ENCODE data around the gene MAPK8.

MAPK8 gene

DNA sequence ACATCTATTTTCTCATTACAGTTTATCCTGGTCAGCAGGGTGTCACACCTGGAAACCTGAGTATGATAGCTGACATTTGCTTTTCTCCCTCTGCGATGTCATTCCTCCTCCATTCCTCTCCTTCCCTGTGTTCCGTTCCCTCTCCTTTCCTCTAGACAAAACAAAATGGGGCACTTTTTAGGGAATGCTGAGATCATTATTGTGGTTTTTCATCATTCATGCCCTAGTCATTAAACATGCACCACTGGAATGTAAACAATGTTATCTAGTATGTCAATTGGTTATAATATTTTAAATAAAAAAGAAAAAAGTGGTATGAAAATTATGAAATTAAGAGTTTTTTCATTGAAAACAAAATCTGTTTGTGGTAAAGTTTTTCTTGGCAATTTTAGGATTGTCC lies 132.6 kb downstream of the MAPK8 start:
- TF ChIP-seq, protein P1, sequence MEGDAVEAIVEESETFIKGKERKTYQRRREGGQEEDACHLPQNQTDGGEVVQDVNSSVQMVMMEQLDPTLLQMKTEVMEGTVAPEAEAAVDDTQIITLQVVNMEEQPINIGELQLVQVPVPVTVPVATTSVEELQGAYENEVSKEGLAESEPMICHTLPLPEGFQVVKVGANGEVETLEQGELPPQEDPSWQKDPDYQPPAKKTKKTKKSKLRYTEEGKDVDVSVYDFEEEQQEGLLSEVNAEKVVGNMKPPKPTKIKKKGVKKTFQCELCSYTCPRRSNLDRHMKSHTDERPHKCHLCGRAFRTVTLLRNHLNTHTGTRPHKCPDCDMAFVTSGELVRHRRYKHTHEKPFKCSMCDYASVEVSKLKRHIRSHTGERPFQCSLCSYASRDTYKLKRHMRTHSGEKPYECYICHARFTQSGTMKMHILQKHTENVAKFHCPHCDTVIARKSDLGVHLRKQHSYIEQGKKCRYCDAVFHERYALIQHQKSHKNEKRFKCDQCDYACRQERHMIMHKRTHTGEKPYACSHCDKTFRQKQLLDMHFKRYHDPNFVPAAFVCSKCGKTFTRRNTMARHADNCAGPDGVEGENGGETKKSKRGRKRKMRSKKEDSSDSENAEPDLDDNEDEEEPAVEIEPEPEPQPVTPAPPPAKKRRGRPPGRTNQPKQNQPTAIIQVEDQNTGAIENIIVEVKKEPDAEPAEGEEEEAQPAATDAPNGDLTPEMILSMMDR (conservative IDR thresholded peaks at IDR 0.05; ENCODE audit: low read depth, low read length) = no peak
- DNase-seq (ENCODE audit: low read depth) = no peak
- H3K4me3 ChIP-seq (ENCODE audit: low read length) = no peak overlapping the region

DNA sequence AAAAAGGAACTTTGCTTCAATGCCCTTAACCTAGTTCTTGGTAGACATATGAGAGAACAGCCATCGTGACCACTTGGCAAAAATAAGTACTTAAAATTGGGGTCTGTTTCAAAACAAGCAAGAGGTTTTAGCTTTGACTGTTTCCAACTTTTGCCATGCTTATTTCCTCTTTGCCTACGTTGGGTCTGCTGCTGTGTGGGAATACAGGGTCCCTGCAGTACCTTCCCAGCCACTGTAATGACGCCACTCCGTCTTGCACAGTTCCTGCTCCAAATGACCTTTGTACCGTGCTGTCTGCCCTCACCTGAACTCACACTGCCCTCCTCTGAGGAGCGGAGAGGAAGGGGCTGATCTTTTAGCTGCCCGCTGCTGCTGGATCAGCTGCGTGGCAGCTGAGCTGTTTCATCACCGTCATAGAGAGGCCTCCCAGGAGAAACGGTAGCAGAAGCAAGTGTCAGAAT lies 133.1 kb downstream of the MAPK8 start:
- no peak for DNase-seq (ENCODE audit: low read depth)
- H3K4me3 ChIP-seq (ENCODE audit: low read length) = no peak overlapping the region
- TF ChIP-seq, protein P1 (conservative IDR thresholded peaks at IDR 0.05; ENCODE audit: low read depth, low read length) = no peak

DNA sequence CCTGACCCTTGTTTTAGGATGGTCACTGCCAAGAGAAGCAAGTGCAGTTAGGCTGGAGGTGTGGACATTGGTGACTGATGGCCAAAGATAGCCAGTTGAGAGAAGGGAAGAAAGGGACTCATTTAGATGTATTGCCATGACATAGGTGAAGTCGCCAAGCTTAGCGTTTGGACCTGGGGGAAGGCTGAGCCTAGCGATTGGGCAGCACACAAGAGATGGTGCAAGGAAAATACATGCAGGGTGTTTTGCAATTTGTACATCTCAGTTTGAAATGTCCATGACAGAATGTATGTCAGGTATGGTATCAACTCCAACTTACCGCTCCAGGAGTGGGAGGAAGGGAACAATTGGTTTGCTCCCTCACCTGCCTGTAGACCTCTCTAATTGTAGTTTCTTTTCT lies 134.3 kb downstream of the MAPK8 start:
- no peak overlapping the region for H3K4me3 ChIP-seq (ENCODE audit: low read length)
- DNase-seq (ENCODE audit: low read depth) = no peak
- TF ChIP-seq, protein P1 (conservative IDR thresholded peaks at IDR 0.05; ENCODE audit: low read depth, low read length) = no peak

DNA sequence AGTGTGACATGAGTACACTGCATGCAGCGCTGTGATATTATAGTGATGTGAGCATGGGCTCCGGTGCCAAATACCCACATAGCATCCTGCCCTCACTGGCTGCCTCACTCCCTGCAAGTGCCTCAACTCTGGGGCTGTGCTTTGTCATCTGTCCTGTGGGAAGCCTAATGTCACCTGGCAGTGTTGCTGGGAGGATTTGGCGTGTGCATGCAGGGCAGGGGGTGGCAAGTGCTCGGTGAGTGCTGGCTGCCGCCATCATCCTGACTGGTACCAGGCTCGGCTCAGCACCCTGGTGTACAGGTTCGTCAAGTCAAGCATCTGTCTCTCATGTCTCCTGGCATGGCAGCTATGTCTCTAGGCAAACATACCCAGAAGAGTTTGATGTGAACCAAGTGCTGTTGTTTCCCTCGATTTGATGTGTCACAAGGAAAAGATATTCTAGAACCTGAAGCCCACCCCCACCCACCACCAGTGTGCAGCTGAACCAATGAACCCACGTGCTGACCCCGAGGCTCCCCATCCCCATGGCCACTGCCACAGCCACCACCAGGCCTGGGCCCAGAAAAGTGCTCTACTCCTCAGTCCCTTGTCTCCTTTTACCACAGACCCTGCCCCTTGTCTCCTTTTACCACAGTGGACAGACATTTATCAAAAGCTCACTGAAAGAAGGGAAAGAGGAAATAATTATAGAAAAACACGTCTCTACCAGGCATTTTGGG lies 135.8 kb downstream of the MAPK8 start:
- DNase-seq (ENCODE audit: low read depth) = no peak
- no peak overlapping the region for H3K4me3 ChIP-seq (ENCODE audit: low read length)
- TF ChIP-seq, protein P1 (conservative IDR thresholded peaks at IDR 0.05; ENCODE audit: low read depth, low read length) = no peak

DNA sequence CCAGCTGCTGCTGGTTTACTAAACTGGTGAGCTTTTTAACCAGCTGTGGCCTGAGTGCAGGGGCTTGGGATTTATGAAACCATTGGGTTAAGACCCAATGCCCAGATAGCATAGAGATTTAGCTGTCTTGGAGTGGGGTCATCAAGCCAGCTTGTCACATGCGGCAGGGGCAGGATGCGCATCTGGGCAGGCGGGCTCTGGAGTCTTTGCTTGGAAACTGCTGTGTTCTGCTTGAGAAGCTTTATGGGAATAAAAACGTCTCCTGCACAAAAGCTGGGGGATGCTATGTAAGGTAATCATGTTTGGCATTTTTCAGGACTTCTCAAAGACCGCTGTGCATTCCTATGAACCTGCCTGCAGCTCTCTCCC lies 136.3 kb downstream of the MAPK8 start:
- TF ChIP-seq, protein P1 (conservative IDR thresholded peaks at IDR 0.05; ENCODE audit: low read depth, low read length) = no peak
- no peak overlapping the region for H3K4me3 ChIP-seq (ENCODE audit: low read length)
- no peak for DNase-seq (ENCODE audit: low read depth)

DNA sequence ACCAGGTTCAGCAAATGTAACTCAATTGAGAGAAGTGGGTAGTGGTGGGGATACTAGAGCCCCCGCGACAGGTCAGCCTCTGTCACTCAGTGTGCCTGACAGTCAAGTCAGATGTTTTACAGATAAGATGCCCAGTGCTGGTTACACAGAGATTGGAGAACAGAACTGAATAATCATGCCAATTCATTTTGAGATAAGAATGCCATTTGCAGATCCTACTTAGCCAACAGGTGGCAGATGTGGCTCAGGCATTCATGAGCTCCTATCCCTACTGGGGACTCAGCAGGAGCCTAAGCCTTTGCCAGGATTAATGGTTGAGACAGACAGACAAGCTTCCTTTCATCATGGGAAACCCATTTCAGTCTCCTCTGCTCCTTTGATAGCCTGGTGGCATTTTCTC lies 137.8 kb downstream of the MAPK8 start:
- no peak for DNase-seq (ENCODE audit: low read depth)
- H3K4me3 ChIP-seq (ENCODE audit: low read length) = no peak overlapping the region
- TF ChIP-seq, protein P1 (conservative IDR thresholded peaks at IDR 0.05; ENCODE audit: low read depth, low read length) = peak; percentile 51
